Hematopoietic multipotent progenitor cell (in vitro differentiated cells): ENCODE measurements around the gene PRSS56. TPM values are rescaled to one million over a fixed set of nuclear protein-coding genes. Genes with fewer than 3 reads are reported as not detected.

ENCODE experiments used
- DNase-seq, 3 donors: peaks; one replicate each; pipeline ENCODE4 v3.0.0-alpha.2; 2011 to 2015; ENCODE audit warnings: low read depth in 2 of 3, low spot score in 2 of 3
- total RNA-seq: library from RNA; depleted of rRNA; stranded (reverse); fragments of >200 nt; gene quantifications from one replicate; pipeline ENCODE4 v1.2.3, GENCODE V29; 2012

The PRSS56 gene
- total RNA-seq, 1 donor: not detected

- no peak for DNase-seq
Observed at GRCh38 chr2:232501331-232501771, 18.8 kb upstream of the PRSS56 start.

GRCh38 chr2:232501794-232502390 lies 18.3 kb upstream of the PRSS56 start:
- DNase-seq: no peak

- DNase-seq: peak in 2 of 3 donors; percentile 21 to 48
Observed at GRCh38 chr2:232502511-232502910, 17.7 kb upstream of the PRSS56 start.

GRCh38 chr2:232502911-232503808 lies 17.0 kb upstream of the PRSS56 start:
- DNase-seq: peak; percentile 29 to 50 (median 37)

- no peak for DNase-seq
Observed at GRCh38 chr2:232503809-232504323, 16.3 kb upstream of the PRSS56 start.

- no peak for DNase-seq
Observed at GRCh38 chr2:232504438-232504837, 15.8 kb upstream of the PRSS56 start.

GRCh38 chr2:232505856-232506255 lies 14.3 kb upstream of the PRSS56 start:
- DNase-seq: no peak

GRCh38 chr2:232506709-232507108 lies 13.5 kb upstream of the PRSS56 start:
- DNase-seq: no peak

- no peak for DNase-seq
Observed at GRCh38 chr2:232508251-232508650, 11.9 kb upstream of the PRSS56 start.

GRCh38 chr2:232511336-232511890 lies 8.8 kb upstream of the PRSS56 start:
- DNase-seq: no peak

GRCh38 chr2:232512602-232513001 lies 7.6 kb upstream of the PRSS56 start:
- no peak for DNase-seq

GRCh38 chr2:232513353-232513752 lies 6.8 kb upstream of the PRSS56 start:
- DNase-seq: no peak

- DNase-seq: no peak
Observed at GRCh38 chr2:232515639-232516038, 4.5 kb upstream of the PRSS56 start.

GRCh38 chr2:232516551-232516950 lies 3.6 kb upstream of the PRSS56 start:
- no peak for DNase-seq

GRCh38 chr2:232518844-232519243 lies 1.3 kb upstream of the PRSS56 start:
- DNase-seq: no peak

- no peak for DNase-seq
Observed at GRCh38 chr2:232520489-232520888, 301 bp downstream of the PRSS56 start.

GRCh38 chr2:232521098-232521497 lies 910 bp downstream of the PRSS56 start:
- no peak for DNase-seq

- peak; percentile 50 to 54 (median 51) for DNase-seq
Observed at GRCh38 chr2:232521959-232522622, 1.9 kb downstream of the PRSS56 start.

- no peak for DNase-seq
Observed at GRCh38 chr2:232522623-232523401, 2.6 kb downstream of the PRSS56 start.

GRCh38 chr2:232523402-232523681 lies 3.2 kb downstream of the PRSS56 start:
- DNase-seq: no peak
